Kasumi-1 (cell line): Measurements from ENCODE around the gene ZNF787.

ENCODE experiments used
- DNase-seq, 2 experiments: peaks; one replicate each; lab custom pipeline; 2025; lab: John Stamatoyannopoulos, UW

ZNF787 gene

DNA sequence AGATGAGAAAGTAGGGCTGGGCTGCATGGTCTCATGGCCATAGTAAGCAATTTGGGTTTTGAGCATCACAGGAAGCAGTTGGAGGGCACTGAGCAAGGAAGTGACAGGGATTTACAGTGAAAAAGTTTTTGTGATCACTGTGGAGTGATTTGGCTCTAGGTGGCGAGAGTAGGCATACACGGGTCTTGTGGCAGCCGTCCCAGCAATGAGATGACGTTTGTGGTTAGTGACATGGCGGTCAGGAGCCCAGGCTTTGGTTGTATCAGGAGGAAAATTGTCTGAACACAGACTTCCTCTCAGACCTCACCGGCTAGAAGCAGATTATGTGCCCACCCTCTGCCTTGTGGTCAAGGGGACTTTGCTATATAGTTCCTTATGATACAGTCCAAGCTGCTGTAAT, 23.3 kb upstream of the ZNF787 start:
- no peak for DNase-seq

DNA sequence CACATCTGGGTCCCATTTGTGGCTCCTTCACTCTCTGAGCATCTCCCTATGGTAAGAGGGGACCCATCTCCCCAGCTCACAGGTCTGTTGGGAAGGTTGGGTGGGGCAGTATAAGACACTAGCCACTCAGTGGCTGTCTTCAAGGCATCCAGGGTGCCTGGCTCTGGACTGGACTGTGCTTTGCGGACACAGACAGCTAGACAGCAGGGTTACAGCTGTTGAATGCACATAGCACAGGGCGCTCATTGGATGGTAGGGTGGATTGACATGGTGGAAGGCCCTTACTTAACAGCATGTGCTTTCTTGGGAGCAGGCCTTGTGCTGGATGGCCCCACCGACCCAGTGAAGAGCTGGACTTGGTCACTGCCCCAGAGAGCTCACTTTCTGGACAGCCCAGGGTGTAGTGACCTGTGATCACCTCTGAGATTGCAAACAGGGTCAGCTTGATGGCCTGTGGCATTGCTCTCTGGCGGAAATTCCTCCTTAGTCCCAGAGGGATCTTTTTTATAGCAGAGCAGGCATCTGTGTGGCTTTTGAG, 21.9 kb upstream of the ZNF787 start:
- DNase-seq, result no peak

- no peak for DNase-seq
Observed at GRCh38 chr19:56142087-56142787, 21.1 kb upstream of the ZNF787 start.

- DNase-seq, result no peak
Observed at GRCh38 chr19:56141417-56141993, 20.4 kb upstream of the ZNF787 start.

- peak; percentile 97 to 99 for DNase-seq
Observed at GRCh38 chr19:56140583-56141416, 19.7 kb upstream of the ZNF787 start, which contains the start of gene ZNF444. Gene ZNF444 (plus strand): TSS chr19:56141287. CDS start chr19:56146912, 5,625 bp downstream.

- DNase-seq, result no peak
Observed at GRCh38 chr19:56139847-56140582, 18.9 kb upstream of the ZNF787 start.

DNA sequence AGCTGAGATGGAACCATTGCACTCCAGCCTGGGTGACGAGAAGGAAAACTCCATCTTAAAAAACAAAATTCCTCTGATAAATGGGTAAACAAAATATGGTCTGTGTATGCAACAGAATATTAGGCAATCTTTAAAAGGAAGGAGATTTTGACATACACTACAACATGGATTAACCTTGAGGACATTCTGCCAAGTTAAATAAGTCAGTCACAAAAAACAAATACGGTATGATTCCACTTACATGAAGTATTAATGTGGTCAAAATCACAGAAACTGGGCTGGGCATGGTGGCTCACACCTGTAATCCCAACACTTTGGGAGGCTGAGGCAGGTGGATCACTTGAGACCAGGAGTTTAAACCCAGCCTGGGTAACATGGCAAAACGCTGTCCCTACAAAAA, 17.0 kb upstream of the ZNF787 start:
- DNase-seq, result no peak

DNA sequence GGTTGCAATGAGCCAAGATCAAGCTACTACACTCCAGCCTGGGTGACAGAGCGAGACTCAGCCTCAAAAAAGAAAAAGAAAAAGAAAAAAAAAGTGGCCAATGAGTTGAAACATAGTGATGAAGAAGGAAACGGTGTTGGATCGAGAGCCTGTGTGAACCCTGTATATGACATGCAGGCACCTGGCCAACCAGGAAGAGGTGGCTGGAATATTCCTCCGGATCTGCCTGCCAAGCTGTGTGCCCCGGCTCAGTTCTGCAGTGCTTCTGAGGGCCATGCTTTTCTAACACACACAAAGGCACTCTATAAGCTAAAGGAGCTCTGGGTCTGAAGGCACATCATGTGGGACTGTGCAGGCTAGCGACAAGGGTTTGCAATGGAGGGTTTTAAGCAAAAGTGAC, 16.3 kb upstream of the ZNF787 start:
- DNase-seq, result no peak

DNA sequence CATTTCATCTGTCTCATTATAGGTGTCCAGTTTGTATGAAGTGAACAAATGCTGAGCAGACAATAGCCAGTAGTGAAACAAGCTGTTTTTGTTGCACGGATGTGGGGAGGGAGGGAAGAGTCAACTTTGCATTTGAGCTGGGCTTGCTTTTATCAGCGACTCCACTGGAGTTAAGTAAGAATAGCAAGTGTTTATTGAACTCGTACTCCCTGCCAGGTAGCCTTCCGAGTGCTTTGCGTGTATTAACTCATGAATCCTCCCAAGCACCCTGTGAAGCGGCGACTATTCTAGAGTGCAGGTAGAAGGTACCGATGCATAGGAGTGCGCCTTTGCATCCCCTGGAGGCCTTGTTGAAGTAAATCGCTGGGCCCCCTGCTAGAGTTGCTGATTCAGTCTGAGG, 15.3 kb upstream of the ZNF787 start:
- no peak for DNase-seq

GRCh38 chr19:56134654-56134921, 13.5 kb upstream of the ZNF787 start:
- DNase-seq, result no peak

DNA sequence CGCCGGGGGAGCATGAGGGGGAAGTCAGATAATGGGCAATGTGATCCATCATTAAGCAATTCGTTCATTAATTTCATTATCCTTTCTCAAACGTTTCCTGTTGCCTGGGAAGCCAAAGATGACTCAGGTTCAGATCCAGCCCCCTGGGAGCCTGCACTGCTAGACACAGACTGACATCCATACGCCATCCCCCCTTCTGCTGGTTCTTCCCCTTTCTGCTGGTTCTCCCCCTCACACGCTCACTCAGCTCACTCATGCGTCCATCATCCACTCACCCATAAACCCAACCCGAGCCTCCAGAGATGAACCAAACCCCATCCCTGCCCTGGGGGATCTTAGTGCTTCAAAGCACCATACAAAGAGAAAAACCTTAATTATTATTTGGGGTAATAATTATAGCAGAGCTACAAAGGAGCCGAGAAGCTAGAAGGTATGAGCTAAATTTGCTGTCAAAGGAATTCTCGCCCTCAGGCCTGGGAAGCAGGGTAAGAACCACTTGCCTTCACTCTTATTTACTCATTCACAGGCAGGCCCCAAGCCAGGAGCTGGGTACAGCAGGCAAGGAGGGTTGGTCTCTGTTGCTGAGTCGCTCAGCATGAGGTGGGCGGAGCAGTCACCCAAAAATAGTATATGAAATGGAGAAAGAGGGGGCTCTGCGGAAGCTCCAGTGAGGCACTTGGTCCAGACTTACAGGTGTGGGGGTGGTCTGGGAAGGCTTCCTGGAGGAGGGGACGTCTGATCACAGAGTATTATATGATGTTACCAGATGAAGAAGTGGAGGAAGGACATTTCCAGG, 13.0 kb upstream of the ZNF787 start:
- DNase-seq, result peak; percentile 67

DNA sequence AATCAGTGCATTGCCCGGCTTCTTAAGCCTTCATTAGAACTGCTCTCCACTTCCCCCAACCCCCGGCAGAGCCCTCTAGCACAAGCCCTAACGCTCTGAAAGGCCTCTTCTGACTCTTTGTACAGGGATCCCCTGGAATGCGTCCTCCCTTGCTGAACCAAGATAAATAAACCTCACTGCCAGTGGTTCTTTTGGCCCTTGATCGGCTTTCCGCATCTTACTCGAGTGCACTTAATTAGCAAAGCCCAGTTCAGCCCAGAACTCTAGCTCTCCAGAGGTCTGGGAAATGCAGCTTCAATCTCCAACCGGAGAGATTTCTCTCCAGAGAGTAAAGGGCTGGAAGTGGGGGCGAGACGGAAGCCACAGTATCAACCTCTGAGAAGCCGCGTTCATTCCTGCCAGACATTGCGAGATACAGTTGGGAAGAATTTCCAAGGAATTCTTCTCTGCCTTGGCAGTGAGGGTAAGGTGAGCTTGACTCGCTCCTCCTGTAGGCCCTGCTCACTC, 11.3 kb upstream of the ZNF787 start:
- DNase-seq, result no peak

DNA sequence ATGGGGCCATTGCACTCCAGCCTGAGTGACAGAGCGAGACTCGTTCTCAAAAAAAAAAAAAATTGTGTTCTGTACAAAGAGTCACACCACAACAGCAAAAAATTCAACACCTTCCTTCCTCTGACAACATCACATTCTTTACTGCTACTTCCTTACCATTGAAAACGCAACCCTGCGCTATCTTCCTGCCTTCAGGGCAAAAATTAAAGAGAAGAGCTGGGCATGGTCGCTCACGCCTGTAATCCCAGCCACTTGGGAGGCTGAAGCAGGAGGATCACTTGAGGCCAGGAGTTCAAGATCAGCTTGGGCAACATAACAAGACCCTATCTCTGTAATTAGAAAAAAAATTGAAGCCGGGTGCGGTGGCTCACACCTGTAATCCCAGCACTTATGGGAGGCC, 10.6 kb upstream of the ZNF787 start:
- no peak for DNase-seq

GRCh38 chr19:56130006-56130405, 8.9 kb upstream of the ZNF787 start:
- no peak for DNase-seq

- no peak for DNase-seq
Observed at GRCh38 chr19:56126983-56127780, 6.1 kb upstream of the ZNF787 start.

DNA sequence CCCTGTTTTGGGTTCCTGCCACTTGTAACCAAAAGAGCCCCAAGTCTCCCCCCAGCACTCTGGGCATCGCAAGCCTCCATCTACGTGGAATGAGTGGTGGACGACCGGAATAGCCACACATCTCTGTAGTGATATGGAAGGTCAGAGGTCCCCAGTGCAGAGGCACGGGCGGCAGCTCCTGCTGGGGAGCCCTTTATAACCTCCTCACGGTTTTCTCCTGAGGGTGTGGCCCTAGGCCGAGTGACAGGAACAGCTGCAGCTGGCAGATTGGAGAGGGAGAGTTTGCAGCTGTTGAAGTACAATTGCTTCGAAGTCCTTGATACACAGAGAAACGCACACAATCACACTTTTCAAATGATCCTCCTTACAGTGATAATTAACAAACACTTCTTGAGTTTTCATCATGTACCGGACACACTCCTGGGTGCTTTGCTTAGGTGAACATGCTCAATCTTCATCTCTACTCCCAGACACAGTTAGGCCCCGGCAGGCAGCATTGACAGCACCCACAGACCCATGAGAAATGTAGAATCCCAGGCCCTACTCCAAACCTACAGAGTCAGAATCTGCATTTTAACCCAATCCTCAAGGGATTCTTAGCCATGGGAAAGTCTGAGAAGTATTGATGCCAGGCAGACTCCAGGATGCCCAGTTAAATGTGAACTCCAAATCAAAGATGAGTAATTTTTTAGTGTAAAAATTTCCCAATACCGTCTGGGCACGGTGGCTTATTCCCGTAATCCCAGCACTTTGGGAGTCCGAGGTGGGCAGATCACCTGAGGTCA, 4.9 kb upstream of the ZNF787 start:
- no peak for DNase-seq

GRCh38 chr19:56124578-56124977, 3.5 kb upstream of the ZNF787 start:
- no peak for DNase-seq

DNA sequence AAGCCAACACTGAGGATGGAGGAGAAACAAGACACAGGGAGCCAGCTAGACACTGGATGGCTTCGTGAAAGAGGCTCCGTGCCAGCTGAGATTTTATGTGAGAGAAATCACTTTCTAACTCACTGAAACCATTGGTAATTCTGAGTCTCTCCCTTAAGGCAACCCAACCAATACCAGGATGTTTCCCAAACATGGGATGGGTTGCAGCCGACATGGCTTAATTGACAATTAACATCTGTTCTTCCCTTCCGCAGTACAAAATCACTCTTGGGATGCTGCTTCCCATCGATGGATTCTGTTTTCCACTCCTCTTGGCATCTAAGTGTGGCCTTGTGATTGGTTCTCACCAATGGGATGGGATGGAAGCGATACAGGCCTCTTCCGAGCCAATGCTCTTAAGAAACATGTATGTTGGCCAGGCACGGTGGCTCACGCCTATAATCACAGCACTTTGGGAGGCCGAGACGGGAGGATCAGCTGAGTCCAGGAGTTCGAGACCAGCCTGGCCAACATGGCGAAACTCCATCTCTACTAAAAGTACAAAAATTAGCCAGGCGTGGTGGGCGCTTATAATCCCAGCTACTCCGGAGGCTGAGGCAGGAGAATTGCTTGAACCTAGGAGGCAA, 2.3 kb upstream of the ZNF787 start:
- no peak for DNase-seq
